SKM-1 treated with dmso at 0.1 percent for 144 hours (cell line): ENCODE measurements around the gene PFKL.

ENCODE experiments used
- DNase-seq: peaks from one replicate; lab custom pipeline; 2025; ENCODE audit not compliant: unreplicated experiment; lab: John Stamatoyannopoulos, UW

PFKL gene

DNA sequence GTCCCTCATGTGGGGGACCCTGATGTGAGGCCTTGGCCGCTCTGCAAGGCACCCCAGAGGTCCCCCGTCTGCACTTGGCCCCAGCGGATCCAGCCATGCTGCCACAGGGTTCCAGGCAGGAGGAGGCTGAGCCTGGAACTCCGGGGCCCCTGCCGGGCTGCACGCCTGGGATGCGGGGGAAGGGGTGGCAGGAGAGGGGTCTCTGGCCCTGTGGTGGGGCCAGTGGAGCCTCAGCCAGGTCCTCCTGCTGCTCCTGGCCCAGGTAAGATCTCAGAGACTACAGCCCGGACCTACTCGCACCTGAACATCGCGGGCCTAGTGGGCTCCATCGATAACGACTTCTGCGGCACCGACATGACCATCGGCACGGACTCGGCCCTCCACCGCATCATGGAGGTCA, 12.9 kb downstream of the PFKL start:
- DNase-seq = no peak

DNA sequence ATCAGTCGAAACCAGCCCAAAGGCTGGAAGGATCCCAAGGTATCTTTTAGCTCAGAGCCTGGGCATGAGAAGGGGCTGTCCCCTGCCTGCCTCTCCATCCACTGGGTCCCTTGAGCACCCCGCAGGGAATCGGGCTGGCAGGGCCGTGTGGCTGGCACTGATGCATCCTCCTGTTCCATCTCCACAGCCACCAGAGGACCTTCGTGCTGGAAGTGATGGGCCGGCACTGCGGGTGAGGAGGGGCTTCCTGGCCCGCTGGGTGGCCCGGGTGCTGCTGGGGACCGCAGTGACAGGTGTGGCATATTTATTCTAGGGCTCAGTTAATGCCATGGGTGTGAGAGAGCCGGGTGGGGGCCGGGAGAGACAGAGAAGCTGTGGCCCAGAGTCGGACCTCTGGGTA, 13.6 kb downstream of the PFKL start:
- DNase-seq = no peak

DNA sequence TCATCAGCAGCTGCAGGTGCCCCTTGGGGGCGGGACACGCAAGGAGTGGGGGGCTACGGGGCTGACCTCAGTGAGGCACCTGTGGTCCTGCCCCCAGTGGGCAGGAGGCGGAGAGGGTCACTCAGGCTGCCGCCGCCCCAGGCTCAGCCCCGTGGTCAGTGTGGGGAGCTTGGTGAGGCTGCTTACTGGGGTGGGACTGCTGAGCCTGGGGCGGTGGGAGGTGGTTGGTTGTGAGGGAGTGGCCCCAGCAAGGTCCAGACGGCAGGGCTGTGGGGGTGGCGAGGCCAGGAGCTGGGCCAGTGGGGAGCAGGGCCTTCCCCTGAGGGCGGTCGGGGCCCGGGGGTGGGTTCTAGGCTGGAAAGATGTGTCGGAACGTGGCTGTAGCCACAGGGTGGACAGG, 14.3 kb downstream of the PFKL start:
- DNase-seq = no peak

DNA sequence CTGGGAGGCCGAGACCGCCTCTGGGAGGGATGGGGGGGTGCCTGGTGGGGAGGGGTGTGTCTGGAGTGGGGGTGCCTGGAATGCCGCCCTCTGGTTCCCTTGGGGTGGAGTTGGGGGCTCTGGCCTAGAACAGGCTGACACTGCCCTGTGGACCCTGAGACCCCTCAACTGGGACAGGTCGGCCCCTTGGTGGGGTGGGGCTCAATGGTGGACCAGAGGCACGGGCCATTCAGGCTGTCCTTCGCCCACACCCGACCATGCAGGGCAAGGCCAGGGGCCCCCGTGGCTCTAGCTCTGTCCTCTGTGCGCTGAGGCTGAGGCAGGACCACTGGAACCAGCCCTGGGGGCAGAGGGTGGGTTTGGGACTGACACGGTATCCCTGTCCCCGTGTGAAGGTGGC, 14.7 kb downstream of the PFKL start:
- DNase-seq = no peak

DNA sequence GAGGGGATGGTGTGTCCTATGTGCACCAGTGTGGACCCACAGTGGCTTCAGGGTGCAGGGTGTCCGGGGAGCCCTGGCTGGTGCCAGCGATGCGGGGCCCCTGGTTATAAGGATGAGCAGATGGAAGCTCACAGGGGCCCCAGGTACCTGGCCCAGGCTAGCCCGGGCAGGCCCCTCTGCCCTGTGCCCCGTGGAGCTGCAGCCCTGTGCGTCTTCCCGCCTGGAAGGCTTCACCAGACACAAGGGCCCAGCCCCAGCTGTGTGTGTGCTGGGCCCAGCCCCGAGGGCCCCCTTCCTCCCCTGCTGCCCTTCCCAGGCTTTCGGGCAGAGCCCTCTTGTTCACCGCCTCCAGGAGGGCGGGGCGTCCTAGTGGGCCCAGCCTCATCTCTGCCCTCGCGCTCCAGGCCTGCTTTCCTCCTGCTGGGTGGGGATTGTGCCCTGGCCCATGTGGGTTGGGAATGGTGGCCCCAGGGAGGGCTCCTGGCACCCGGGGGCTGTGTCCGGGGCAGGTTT, 15.9 kb downstream of the PFKL start:
- no peak for DNase-seq

DNA sequence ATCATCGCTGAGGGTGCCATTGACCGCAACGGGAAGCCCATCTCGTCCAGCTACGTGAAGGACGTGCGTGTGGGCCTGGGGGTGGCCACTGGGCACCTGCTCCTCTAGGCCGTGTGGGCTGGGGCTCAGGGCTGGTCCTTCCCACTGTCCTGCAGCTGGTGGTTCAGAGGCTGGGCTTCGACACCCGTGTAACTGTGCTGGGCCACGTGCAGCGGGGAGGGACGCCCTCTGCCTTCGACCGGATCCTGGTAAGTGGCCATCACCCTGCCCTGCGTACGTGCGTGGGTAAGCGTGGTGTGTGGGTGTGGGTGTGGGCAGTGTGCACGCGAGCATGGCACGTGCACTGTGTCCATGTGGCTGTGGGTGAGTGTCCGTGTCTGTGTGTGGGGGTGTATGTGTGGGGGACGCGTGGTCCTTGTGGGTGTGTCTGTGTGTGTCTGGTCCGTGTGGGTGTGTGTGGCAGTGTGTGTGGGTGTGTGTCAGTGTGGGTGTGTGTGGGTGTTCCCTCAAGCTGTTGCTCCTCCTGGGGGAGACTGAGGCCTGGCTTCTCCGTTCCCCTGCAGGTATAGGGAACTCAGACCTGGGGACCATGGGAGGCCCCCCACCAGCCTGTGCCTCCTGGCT, 16.5 kb downstream of the PFKL start:
- DNase-seq = no peak

DNA sequence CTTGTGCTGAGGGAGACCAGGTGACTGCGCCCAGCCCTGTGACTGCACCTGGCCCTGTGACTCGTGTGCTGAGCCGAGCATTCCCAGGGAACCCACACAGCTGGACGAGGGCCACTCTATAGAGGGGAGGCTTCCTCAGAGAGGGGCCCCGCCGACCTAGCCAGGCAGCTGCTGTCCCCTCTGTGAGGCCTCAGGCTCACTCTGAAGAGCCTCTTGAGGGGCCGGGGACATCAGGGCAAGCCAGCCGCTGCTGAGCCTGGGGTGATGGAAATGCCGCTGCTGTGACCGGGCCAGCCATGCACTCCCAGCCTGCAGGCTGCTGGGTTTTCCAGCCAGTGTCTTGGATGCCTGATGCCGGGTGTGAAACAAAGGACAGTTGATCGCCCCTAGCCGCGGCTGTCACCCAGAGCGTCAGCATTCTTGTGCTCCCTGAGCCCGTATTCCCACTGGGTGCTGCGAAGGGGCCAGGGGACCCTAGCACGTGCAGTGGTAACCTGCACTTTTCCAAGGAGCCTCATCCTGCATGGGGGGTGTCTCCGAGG, 17.5 kb downstream of the PFKL start:
- no peak for DNase-seq

DNA sequence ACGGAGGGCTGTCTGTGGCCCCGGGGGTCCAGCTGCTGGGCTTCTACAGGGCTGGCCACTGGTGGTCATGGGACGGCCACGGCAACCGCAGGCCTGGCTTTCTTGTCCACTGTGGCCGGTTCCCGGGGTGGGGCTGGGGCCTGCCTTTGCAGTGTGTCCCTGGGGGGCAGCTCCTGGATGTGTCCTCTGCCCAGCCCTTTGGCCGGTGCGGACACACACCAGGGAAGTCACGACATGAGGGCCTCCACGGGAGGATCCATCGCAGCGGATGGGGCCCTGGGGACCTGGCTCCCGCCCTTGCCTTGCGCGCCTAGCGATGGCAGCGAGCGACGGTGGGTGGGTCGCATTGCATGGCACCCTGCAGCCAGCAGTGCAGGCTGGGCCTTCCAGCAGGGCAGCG, 18.0 kb downstream of the PFKL start:
- DNase-seq = no peak

DNA sequence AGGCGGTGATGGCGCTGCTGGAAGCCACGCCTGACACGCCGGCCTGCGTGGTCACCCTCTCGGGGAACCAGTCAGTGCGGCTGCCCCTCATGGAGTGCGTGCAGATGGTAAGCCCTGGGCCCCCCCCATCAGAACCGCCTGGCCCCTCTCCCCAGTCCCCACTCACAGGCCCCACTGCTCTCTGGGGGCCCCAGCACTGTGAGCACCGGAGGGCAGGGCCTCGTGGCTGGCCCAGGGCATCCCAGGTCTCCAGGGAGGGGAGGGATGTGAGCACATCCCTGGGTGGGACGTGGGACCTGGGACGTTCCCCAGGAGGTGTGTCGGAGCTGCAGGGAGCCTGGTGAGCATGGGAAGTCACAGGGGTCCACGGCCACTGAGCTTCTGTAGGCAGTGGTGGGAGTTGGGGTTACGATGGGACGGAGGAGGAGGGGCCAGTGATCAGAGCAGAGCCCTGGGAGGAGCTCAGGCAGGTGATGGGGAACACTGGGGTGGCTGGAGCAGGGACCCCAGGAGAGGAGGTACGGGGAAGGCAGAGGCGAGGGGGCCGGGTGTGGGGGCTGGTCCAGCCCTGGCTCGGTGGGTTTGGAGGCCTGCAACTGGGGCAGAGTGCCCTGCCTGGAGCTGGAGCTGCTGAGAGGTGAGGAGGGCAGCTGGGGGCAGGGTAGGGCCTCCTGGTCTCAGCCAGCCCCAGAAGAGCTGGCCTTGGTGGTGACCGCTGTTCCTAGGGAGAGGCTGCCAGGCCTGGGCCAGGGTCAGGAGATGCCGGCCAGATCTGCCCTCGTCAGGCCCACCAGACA, 18.8 kb downstream of the PFKL start:
- no peak for DNase-seq

DNA sequence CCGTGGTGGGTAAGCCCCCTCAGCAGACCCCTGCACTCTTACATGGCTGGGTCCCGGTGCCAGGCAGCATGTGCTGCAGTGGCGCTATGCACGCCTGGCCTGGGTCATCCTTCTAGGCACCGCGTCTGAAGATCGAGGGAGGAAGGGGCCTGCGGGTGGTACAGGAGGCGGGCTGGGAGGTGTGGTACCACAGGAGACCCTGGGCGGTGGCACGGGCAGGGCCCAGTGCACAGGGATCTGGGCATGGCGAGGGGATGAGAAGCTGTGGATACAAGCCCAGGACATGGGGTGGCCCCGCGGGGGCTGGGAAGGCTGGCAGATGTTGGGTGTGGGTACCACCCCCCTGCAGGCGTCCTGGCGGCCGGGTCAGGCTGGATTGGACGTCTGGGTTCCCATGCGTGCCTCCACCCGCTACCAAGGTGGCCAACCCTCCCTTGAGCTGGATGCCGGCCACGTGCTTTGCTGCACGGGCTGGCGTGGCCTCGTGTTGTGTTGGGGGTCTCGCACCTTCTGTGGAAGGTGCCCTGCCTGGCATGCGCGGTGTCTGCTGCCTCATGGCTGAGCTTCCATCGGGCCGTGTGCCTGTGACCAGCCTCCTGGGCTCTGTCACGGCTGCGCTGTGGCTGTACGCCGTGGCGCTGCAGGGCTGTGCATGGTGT, 19.7 kb downstream of the PFKL start:
- no peak for DNase-seq

DNA sequence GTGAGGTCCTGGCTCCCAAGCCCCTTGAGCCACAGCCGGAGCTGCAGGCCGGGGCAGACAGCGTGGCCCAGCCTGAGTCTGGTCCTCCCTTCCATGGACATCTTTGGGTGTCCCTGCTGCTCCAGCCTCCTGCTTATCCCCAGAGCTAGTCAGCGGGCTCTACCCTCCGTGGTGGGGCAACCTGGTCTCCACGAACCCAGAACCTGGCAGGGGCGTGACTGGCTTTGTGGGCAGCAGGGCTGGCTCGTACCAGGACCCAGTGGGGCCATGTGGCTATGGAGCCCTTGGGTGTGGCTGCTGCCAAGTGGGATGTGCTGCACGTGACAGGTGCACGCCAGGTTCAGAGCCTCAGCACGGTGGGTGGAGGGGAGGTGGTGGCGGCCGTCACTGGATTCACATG, 21.0 kb downstream of the PFKL start:
- DNase-seq = no peak

DNA sequence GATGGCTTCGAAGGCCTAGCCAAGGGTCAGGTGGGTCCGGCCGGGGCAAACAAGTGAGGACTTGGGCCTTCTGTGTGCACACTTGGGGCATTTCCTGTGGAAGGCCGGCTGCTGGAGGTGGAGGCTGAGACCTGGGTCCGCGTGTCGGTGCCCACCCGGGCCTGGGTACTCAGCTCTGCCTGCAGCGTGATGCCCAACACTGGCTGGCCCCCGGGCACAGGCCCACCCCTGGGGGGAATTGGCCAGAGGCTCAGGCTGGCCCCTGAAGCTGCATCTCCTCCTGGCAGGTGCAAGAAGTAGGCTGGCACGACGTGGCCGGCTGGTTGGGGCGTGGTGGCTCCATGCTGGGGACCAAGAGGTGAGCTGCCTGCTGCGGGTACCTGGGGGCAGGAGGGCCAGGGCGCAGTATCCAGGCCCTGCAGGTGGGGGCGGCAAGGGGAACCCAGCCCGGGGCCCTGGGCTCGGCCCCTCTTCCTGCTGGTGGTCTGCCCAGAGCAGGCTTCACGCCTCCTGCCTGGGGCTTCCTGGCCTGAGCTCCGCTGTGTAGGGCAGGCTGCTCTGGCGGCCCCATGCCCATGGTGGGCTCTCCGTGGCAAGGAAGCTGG, 22.1 kb downstream of the PFKL start:
- no peak for DNase-seq

DNA sequence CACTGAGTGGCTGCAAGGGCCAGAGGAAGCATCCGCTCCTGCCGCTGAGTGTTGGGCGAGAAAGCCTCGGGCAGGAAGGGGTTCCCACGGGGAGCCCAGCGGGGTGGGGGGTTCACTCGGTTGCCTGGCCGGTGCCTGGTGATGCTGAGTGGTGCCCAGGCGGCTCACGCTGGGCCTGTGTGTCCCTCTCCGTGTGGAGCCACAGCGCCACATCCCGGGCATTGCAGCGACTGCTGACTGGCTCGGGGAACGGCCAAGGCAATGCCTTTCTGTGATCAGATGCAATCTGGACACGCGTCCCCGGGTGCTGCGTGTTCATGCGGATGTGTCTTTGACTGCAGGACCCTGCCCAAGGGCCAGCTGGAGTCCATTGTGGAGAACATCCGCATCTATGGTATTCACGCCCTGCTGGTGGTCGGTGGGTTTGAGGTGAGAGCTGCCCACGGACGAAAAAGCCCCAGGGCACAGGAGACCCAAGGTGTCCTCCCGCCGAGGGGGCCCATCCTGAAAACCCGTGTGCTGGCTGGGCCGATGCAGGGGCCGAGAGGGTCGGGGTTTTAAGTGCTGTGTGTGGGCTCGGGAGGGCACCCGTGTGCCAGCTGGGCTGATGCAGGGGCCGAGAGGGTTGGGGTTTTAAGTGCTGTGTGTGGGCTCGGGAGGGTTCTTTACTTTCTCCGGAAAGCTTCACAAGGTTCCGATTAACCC, 22.9 kb downstream of the PFKL start:
- DNase-seq = no peak

DNA sequence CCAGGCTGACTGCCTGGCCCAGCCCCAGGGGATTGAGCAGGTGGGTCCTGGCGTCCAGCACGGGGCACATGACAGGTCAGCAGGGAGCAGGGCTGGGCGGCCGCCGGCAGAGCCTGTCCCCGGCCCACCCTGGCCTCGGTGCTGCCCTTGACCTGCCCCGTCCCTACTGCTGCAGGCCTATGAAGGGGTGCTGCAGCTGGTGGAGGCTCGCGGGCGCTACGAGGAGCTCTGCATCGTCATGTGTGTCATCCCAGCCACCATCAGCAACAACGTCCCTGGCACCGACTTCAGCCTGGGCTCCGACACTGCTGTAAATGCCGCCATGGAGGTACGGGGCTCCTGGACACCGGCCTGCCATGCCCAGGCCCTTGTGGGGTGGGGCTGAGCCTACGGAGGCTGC, 23.7 kb downstream of the PFKL start:
- no peak for DNase-seq

DNA sequence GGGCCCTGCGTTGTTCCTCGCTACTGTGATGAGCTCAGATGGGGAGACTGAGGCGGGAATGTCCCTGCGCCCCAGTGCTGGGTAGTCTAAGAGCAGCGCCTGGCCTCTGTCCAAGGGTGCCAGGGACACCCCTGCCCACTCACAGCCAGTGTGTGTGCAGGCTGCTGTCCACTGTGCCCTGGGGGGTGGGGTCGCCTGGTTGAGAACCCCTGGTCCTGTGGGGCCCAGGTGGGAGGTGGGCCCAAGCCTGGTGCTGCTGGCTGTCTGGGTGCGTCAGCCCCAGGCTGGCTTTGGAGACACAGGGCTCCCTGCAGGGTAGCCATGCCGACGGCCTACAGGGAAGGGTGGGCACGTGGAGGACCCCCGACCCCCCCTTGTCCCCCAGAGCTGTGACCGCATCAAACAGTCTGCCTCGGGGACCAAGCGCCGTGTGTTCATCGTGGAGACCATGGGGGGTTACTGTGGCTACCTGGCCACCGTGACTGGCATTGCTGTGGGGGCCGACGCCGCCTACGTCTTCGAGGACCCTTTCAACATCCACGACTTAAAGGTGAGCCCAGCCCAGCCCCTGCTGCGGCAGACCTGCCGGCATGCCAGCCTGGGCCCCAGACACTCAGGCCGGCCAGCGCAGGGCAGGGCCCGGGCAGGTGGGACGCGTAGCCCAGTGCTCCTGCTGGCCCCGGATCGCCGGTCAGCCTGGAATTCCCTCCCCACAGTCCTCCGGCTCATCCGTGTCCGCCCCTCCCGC, 24.4 kb downstream of the PFKL start:
- DNase-seq = no peak

DNA sequence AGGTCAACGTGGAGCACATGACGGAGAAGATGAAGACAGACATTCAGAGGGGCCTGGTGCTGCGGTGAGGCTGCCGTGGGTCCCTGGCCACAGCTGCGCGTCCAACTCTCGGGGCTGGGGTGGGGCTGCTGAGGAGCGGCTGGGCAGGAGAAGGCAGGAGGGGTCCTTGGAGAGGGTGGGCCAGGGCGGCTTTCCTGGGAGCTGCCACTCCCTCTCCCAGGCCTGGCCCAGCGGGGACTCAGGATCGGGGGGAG, 24.9 kb downstream of the PFKL start:
- DNase-seq = no peak

DNA sequence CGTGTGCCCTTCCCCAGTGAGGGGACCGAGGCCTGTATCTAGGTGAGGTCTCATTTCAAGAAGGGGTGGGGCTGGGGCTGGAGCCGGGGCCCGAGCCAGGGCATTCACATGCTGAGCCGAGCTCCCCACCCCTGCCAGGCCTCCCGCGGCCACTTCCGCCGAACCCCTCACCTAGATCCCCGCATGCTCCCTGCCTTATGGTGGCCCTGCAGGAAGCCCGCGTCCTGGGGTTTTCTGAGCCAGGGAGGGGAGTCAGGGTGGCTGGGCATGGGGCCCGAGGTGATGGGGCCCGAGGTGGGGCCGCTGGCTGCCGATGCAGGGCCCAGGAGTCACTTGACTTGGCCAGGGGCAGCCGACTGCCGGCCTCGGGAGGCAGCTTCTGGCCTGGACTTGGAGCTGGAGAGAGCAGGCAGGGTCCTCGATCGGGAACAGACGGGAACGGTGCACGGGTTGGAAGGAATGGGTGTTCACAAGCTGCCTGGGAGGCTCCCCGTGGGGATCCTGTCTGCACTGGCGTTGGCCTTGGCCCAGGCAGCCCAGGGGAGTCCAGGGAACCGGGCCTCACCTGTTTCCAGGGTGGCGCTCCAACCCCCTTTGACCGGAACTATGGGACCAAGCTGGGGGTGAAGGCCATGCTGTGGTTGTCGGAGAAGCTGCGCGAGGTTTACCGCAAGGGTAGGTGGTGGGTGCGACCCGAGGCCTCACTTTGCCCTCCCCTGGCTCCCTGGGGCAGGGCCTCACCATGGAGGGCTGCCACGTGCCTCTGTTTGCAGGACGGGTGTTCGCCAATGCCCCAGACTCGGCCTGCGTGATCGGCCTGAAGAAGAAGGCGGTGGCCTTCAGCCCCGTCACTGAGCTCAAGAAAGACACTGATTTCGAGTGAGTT, 25.8 kb downstream of the PFKL start:
- DNase-seq = no peak

DNA sequence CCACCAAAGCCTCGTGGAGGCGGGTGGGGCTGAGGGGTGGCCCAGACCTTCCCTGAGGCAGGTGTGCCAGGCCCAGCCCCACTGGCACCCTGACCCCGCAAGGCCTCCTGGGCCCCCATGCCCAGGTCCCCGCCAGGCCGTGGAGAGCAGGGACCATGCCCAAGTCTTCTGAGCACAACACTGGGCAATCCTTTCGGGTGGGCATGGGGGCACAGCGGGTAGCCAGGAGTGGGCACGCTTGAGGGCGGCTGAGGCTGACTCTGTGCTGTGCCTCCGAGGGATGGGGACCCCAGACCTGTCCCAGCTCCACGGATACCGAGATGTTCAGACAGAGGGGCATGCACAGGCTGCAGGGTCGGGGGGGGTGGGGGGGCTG, 26.4 kb downstream of the PFKL start:
- DNase-seq = no peak
